ENCODE results near the gene OR56A4. TPM values are rescaled to one million over a fixed set of nuclear protein-coding genes. Genes with fewer than 3 reads are reported as not detected.

Gene OR56A4
- total and polyA plus RNA-seq, 4 donors: 0.05 TPM; not detected in 3

DNA sequence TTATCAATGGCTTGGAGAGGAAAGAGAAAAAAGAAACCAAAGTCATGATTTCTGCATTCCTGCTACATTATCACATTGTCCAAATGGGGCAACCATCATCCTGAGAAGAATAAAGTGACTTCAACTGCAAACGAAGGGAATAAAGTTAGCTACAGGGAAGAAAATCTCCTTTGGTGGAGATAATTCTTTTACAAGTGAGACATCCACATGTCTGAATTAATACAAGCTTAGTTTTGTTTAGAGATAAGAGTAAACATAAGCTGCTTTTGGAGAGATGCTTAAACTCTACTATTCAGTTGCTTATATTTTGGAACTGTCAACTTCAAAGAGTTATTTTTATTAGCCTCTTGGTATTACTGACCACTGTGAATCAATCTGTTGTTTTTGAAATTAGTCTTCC lies 19.9 kb downstream of the OR56A4 start, which contains the start of gene OR52L1:
TSS of gene OR52L1 (minus strand) at position 101 of the 400 bp plus-strand sequence. CDS start at position 46, 55 bp downstream.
- Histone ChIP-seq H3K4me3 (ENCODE audit: low read depth in 1 of 3, low read length in 3 of 3) (no peak within 1 kb of the TSS), H3K27ac (ENCODE audit: low read depth in 1 of 2, low read length in 2 of 2) (no peak within 1 kb of the TSS), H3K4me1 (ENCODE audit: control insufficient read depth in 4 of 4, insufficient read depth in 4 of 4, low read length in 3 of 4) (no peaks in the 10 kb centered on the region), H3K36me3 (ENCODE audit: control insufficient read depth in 4 of 4, insufficient read depth in 3 of 4, low read depth in 1 of 4, low read length in 3 of 4) (no peaks in the 10 kb centered on the region), H3K27me3 (ENCODE audit: control insufficient read depth in 4 of 4, insufficient read depth in 4 of 4, low read length in 3 of 4) (peaks cover 0 to 3% (median 0%) of the 10 kb centered on the region in 4 donors), H3K9ac (ENCODE audit: low read depth in 1 of 2, low read length in 2 of 2) (no peak within 1 kb of the TSS), H3K9me3 (ENCODE audit: control insufficient read depth in 4 of 4, low read length in 3 of 4) (no peaks in the 10 kb centered on the region)
- TF ChIP-seq TAF1 (conservative IDR thresholded peaks at IDR 0.05): no peak
- DNase-seq (ENCODE audit: low spot score): no peak
- 40% methylated on average over 1 of the region's 1 CpG for WGBS

DNA sequence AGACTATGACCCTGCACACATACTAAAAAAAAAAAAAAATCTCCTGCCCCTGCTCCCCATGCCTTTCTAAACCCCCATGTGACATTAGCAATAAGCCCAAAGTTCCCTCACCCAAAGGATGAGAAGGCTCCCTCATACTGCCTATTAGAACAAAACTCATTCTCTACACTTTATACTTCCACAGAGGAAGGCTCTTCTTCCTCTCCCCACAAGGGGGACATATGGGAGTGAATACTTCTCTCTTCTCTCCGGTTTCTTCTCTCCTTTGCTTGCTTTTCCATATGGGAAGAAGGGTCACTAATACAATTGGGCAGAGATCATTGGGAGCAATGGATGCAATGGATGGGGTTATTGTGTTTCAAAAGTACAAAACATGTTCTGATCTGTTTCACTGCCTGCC lies 23.3 kb downstream of the OR56A4 start:
- no peak for DNase-seq (ENCODE audit: low spot score)
- Histone ChIP-seq H3K9me3 (ENCODE audit: control insufficient read depth in 4 of 4, low read length in 3 of 4) (no peaks in the 10 kb centered on the region), H3K4me3 (ENCODE audit: low read depth in 1 of 3, low read length in 3 of 3) (no peak overlapping the region), H3K9ac (ENCODE audit: low read depth in 1 of 2, low read length in 2 of 2) (no peak overlapping the region), H3K27me3 (ENCODE audit: control insufficient read depth in 4 of 4, insufficient read depth in 4 of 4, low read length in 3 of 4) (peaks cover 0 to 4% (median 0%) of the 10 kb centered on the region in 4 donors), H3K36me3 (ENCODE audit: control insufficient read depth in 4 of 4, insufficient read depth in 3 of 4, low read depth in 1 of 4, low read length in 3 of 4) (no peaks in the 10 kb centered on the region), H3K27ac (ENCODE audit: low read depth in 1 of 2, low read length in 2 of 2) (no peak overlapping the region), H3K4me1 (ENCODE audit: control insufficient read depth in 4 of 4, insufficient read depth in 4 of 4, low read length in 3 of 4) (no peaks in the 10 kb centered on the region)
- WGBS: 40% methylated on average over 1 of the region's 1 CpG
- TF ChIP-seq TAF1 (conservative IDR thresholded peaks at IDR 0.05): no peak
- TF ChIP-seq, protein P1, sequence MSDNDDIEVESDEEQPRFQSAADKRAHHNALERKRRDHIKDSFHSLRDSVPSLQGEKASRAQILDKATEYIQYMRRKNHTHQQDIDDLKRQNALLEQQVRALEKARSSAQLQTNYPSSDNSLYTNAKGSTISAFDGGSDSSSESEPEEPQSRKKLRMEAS (IDR thresholded peaks at IDR 0.05): no peak

DNA sequence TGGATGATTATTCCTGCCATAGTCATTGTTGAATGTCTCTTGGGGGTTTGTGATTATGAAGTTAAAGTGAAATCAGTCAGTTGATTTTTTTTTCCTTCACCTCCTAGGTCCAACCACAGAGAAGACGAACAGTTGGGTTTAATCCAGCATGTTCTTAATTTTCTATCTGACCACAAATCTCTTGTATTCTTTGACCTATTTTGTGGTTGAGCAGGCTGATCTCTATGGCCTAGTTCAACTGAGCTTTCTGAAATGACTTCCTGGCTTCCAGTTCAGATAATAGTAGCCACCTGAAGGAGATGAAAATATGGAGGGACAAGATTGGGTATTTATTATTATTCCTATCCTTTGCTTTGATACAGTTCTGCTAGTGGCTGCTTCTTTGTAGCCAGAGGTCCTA lies 33.2 kb downstream of the OR56A4 start:
- Histone ChIP-seq H3K36me3 (ENCODE audit: control insufficient read depth in 4 of 4, insufficient read depth in 3 of 4, low read depth in 1 of 4, low read length in 3 of 4) (no peaks in the 10 kb centered on the region), H3K9ac (ENCODE audit: low read depth in 1 of 2, low read length in 2 of 2) (no peak overlapping the region), H3K4me1 (ENCODE audit: control insufficient read depth in 4 of 4, insufficient read depth in 4 of 4, low read length in 3 of 4) (no peaks in the 10 kb centered on the region), H3K27ac (ENCODE audit: low read depth in 1 of 2, low read length in 2 of 2) (no peak overlapping the region), H3K4me3 (ENCODE audit: low read depth in 1 of 3, low read length in 3 of 3) (no peak overlapping the region), H3K27me3 (ENCODE audit: control insufficient read depth in 4 of 4, insufficient read depth in 4 of 4, low read length in 3 of 4) (no peaks in the 10 kb centered on the region), H3K9me3 (ENCODE audit: control insufficient read depth in 4 of 4, low read length in 3 of 4) (no peaks in the 10 kb centered on the region)
- TF ChIP-seq FOXA1 (IDR thresholded peaks at IDR 0.05) (no peak), SP1 (IDR thresholded peaks at IDR 0.05) (no peak), JUND (IDR thresholded peaks at IDR 0.05) (no peak), RXRA (IDR thresholded peaks at IDR 0.05) (no peak), HNF4G (IDR thresholded peaks at IDR 0.05) (no peak)
- TF ChIP-seq, protein P2, sequence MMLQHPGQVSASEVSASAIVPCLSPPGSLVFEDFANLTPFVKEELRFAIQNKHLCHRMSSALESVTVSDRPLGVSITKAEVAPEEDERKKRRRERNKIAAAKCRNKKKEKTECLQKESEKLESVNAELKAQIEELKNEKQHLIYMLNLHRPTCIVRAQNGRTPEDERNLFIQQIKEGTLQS (IDR thresholded peaks at IDR 0.05): no peak
- TF ChIP-seq, protein P3, sequence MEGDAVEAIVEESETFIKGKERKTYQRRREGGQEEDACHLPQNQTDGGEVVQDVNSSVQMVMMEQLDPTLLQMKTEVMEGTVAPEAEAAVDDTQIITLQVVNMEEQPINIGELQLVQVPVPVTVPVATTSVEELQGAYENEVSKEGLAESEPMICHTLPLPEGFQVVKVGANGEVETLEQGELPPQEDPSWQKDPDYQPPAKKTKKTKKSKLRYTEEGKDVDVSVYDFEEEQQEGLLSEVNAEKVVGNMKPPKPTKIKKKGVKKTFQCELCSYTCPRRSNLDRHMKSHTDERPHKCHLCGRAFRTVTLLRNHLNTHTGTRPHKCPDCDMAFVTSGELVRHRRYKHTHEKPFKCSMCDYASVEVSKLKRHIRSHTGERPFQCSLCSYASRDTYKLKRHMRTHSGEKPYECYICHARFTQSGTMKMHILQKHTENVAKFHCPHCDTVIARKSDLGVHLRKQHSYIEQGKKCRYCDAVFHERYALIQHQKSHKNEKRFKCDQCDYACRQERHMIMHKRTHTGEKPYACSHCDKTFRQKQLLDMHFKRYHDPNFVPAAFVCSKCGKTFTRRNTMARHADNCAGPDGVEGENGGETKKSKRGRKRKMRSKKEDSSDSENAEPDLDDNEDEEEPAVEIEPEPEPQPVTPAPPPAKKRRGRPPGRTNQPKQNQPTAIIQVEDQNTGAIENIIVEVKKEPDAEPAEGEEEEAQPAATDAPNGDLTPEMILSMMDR (IDR thresholded peaks at IDR 0.05; ENCODE audit: low read depth, low read length, missing input control): no peak
- TF ChIP-seq, protein P1 (IDR thresholded peaks at IDR 0.05): no peak
- 62% methylated on average over 1 of the region's 1 CpG for WGBS
- DNase-seq (ENCODE audit: low spot score): no peak

DNA sequence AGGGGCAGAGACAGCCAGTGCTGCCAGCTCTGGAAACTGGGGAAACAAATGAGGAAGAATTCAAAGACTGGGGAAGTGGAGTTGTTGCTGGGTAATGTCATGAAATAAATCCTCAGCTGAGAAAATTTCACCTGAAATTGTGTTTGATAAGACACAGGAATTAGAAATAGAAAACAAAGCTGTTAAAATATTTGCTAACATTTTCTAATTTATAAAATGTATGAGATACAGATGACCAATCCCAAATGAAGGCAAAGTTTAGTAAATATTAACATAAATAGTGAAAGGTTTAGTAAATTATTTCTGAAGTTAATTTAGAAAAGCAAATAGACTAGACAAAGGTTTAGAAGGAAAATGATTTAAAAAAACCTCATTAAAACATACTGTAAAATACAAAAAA lies 38.4 kb downstream of the OR56A4 start, which contains the start of gene OR56A5:
TSS of gene OR56A5 (minus strand) at position 101 of the 400 bp plus-strand sequence. CDS start at position 101, 0 bp downstream.
- Histone ChIP-seq H3K9ac (ENCODE audit: low read depth in 1 of 2, low read length in 2 of 2) (no peak within 1 kb of the TSS), H3K4me3 (ENCODE audit: low read depth in 1 of 3, low read length in 3 of 3) (no peak within 1 kb of the TSS), H3K9me3 (ENCODE audit: control insufficient read depth in 4 of 4, low read length in 3 of 4) (no peaks in the 10 kb centered on the region), H3K36me3 (ENCODE audit: control insufficient read depth in 4 of 4, insufficient read depth in 3 of 4, low read depth in 1 of 4, low read length in 3 of 4) (no peaks in the 10 kb centered on the region), H3K27ac (ENCODE audit: low read depth in 1 of 2, low read length in 2 of 2) (no peak within 1 kb of the TSS), H3K27me3 (ENCODE audit: control insufficient read depth in 4 of 4, insufficient read depth in 4 of 4, low read length in 3 of 4) (no peaks in the 10 kb centered on the region), H3K4me1 (ENCODE audit: control insufficient read depth in 4 of 4, insufficient read depth in 4 of 4, low read length in 3 of 4) (no peaks in the 10 kb centered on the region)
- TF ChIP-seq EGR1 (IDR thresholded peaks at IDR 0.05; ENCODE audit: low read depth in 2 of 2) (no peak), FOXA1 (IDR thresholded peaks at IDR 0.05) (no peak), SP1 (IDR thresholded peaks at IDR 0.05) (no peak)
- TF ChIP-seq, protein P4, sequence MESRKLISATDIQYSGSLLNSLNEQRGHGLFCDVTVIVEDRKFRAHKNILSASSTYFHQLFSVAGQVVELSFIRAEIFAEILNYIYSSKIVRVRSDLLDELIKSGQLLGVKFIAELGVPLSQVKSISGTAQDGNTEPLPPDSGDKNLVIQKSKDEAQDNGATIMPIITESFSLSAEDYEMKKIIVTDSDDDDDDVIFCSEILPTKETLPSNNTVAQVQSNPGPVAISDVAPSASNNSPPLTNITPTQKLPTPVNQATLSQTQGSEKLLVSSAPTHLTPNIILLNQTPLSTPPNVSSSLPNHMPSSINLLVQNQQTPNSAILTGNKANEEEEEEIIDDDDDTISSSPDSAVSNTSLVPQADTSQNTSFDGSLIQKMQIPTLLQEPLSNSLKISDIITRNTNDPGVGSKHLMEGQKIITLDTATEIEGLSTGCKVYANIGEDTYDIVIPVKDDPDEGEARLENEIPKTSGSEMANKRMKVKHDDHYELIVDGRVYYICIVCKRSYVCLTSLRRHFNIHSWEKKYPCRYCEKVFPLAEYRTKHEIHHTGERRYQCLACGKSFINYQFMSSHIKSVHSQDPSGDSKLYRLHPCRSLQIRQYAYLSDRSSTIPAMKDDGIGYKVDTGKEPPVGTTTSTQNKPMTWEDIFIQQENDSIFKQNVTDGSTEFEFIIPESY (IDR thresholded peaks at IDR 0.05): no peak
- no peak for DNase-seq (ENCODE audit: low spot score)
